H9 (cell line): ENCODE data around the gene MAP3K21. TPM values are rescaled to one million over a fixed set of nuclear protein-coding genes. Genes with fewer than 3 reads are reported as not detected.
A peak's percentile ranks its signal among the peaks of the same experiment; 100 is the strongest.

ENCODE experiments used
- DNase-seq: peaks from one replicate; pipeline ENCODE4 v3.0.0-alpha.2; 2017
- H2AFZ ChIP-seq: one replicate; pipeline ENCODE4 v1.6.1; 2013; ENCODE audit warnings: mild to moderate bottlenecking, low read length, control low read depth, moderate library complexity
- H2AK5ac ChIP-seq: 2 replicates; pipeline ENCODE4 v1.6.1; 2013; ENCODE audit warnings: low read length, control low read depth, mixed read lengths; ENCODE audit not compliant: insufficient read length
- H2BK120ac ChIP-seq: one replicate; pipeline ENCODE4 v1.6.1; 2013; ENCODE audit warnings: low read depth, mild to moderate bottlenecking, low read length, control low read depth, inconsistent platforms; ENCODE audit not compliant: poor library complexity, severe bottlenecking
- H2BK12ac ChIP-seq: 2 replicates; pipeline ENCODE4 v1.6.1; 2013; ENCODE audit warnings: low read length, control low read depth, mixed read lengths, low read depth; ENCODE audit not compliant: insufficient read length
- H2BK15ac ChIP-seq: 2 replicates; pipeline ENCODE4 v1.6.1; 2013; ENCODE audit warnings: low read depth, low read length, control low read depth
- H2BK20ac ChIP-seq: one replicate; pipeline ENCODE4 v1.6.1; 2013; ENCODE audit warnings: low read depth, mild to moderate bottlenecking, low read length, control low read depth, inconsistent platforms; ENCODE audit not compliant: poor library complexity, severe bottlenecking
- H2BK5ac ChIP-seq: 2 replicates; pipeline ENCODE4 v1.6.1; 2013; ENCODE audit warnings: low read length, control low read depth, mixed read lengths; ENCODE audit not compliant: insufficient read length
- H3K14ac ChIP-seq: 2 replicates; pipeline ENCODE4 v1.6.1; 2013; ENCODE audit warnings: low read length, control low read depth; ENCODE audit not compliant: insufficient read depth
- H3K18ac ChIP-seq: 2 replicates; pipeline ENCODE4 v1.6.1; 2013; ENCODE audit warnings: low read depth, mild to moderate bottlenecking, mixed read lengths, low read length, control low read depth; ENCODE audit not compliant: insufficient read length
- H3K23ac ChIP-seq: 2 replicates; pipeline ENCODE4 v1.6.1; 2013; ENCODE audit warnings: low read length, control low read depth, mixed read lengths, low read depth; ENCODE audit not compliant: insufficient read length
- H3K23me2 ChIP-seq: 2 replicates; pipeline ENCODE4 v1.6.1; 2013; ENCODE audit warnings: low read depth, mild to moderate bottlenecking, mixed read lengths, low read length, control low read depth; ENCODE audit not compliant: insufficient read length, poor library complexity, severe bottlenecking
- H3K27ac ChIP-seq: 2 replicates; pipeline ENCODE4 v1.5.1; 2013; ENCODE audit warnings: low read length, control low read depth, mixed read lengths, low read depth; ENCODE audit not compliant: insufficient read length
- H3K27me3 ChIP-seq: 2 replicates; pipeline ENCODE4 v1.6.1; 2013; ENCODE audit warnings: low read length, control low read depth, inconsistent platforms; ENCODE audit not compliant: insufficient read depth
- H3K4ac ChIP-seq: 2 replicates; pipeline ENCODE4 v1.6.1; 2013; ENCODE audit warnings: low read depth, mild to moderate bottlenecking, control low read depth, inconsistent platforms, low read length, moderate library complexity
- H3K4me1 ChIP-seq: 2 replicates; pipeline ENCODE4 v1.6.1; 2013; ENCODE audit warnings: low read length, control low read depth, inconsistent platforms; ENCODE audit not compliant: insufficient read depth
- H3K4me2 ChIP-seq: 2 replicates; pipeline ENCODE4 v1.6.1; 2013; ENCODE audit warnings: low read length, control low read depth, mixed read lengths; ENCODE audit not compliant: insufficient read length, insufficient read depth
- H3K56ac ChIP-seq: 2 replicates; pipeline ENCODE4 v1.6.1; 2013; ENCODE audit warnings: low read depth, mild to moderate bottlenecking, mixed read lengths, low read length, control low read depth; ENCODE audit not compliant: insufficient read length
- H3K79me1 ChIP-seq: 2 replicates; pipeline ENCODE4 v1.6.1; 2013; ENCODE audit warnings: low read depth, mild to moderate bottlenecking, moderate library complexity, low read length, control low read depth, inconsistent platforms; ENCODE audit not compliant: insufficient read depth, poor library complexity, severe bottlenecking
- H3K79me2 ChIP-seq: 2 replicates; pipeline ENCODE4 v1.6.1; 2013; ENCODE audit warnings: low read length, control low read depth, inconsistent platforms; ENCODE audit not compliant: insufficient read depth
- H3K9ac ChIP-seq: 2 replicates; pipeline ENCODE4 v1.6.1; 2013; ENCODE audit warnings: low read length, control low read depth, mixed read lengths; ENCODE audit not compliant: insufficient read length; ENCODE audit errors: extremely low read depth
- H3K9me3 ChIP-seq: one replicate; pipeline ENCODE4 v1.6.1; 2013; ENCODE audit warnings: low read depth, low read length, inconsistent platforms; ENCODE audit not compliant: control insufficient read depth
- H3T11ph ChIP-seq: one replicate; pipeline ENCODE4 v1.6.1; 2013; ENCODE audit warnings: mild to moderate bottlenecking, low read length, control low read depth, inconsistent platforms
- H4K20me1 ChIP-seq: one replicate; pipeline ENCODE4 v1.6.1; 2013; ENCODE audit not compliant: control insufficient read depth, insufficient read length, insufficient read depth
- H4K5ac ChIP-seq: 2 replicates; pipeline ENCODE4 v1.6.1; 2013; ENCODE audit warnings: low read depth, mild to moderate bottlenecking, mixed read lengths, low read length, control low read depth; ENCODE audit not compliant: insufficient read length
- H4K8ac ChIP-seq: replicated peaks from 2 replicates; pipeline ENCODE4 v1.6.1; 2013; ENCODE audit warnings: low read length, control low read depth, mixed read lengths, low read depth; ENCODE audit not compliant: insufficient read length
- H4K91ac ChIP-seq: 2 replicates; pipeline ENCODE4 v1.6.1; 2013; ENCODE audit warnings: low read depth, mild to moderate bottlenecking, moderate library complexity, mixed read lengths, low read length, control low read depth; ENCODE audit not compliant: insufficient read length
- H3K27ac Mint-ChIP-seq, 3 experiments: 2 replicates in 2 of 3; 3 replicates in 1 of 3; pipeline ENCODE4 v1.8.0; 2020 to 2021; ENCODE audit warnings: mixed read lengths in 3 of 3, mild to moderate bottlenecking in 1 of 3, moderate library complexity in 1 of 3
- H3K27me3 Mint-ChIP-seq: 2 replicates; pipeline ENCODE4 v1.8.0; 2021; ENCODE audit warnings: low read depth, mild to moderate bottlenecking, moderate library complexity, mixed read lengths
- H3K36me3 Mint-ChIP-seq, 3 experiments: 2 replicates in 2 of 3; 3 replicates in 1 of 3; pipeline ENCODE4 v1.8.0; 2020 to 2021; ENCODE audit warnings: low read depth in 3 of 3, mixed read lengths in 3 of 3; ENCODE audit not compliant: insufficient read depth in 1 of 3
- H3K4me1 Mint-ChIP-seq, 2 experiments: 2 replicates each; pipeline ENCODE4 v1.8.0; 2020; ENCODE audit warnings: mixed read lengths in 2 of 2
- H3K4me3 Mint-ChIP-seq, 2 experiments: 2 replicates in 1 of 2; 3 replicates in 1 of 2; pipeline ENCODE4 v1.8.0; 2020 to 2021; ENCODE audit warnings: mild to moderate bottlenecking in 2 of 2, mixed read lengths in 2 of 2, moderate library complexity in 1 of 2
- H3K9me3 Mint-ChIP-seq, 2 experiments: 2 replicates in 1 of 2; 3 replicates in 1 of 2; pipeline ENCODE4 v1.8.0; 2020; ENCODE audit warnings: mild to moderate bottlenecking in 2 of 2, mixed read lengths in 2 of 2, moderate library complexity in 1 of 2
- CTCF ChIP-seq: fragments of 200-600 bp; sonication (generic); conservative IDR thresholded peaks from 3 replicates; pipeline ENCODE4 v1.8.0; 2021; ENCODE audit warnings: antibody characterized with exemption, mild to moderate bottlenecking
- WGBS: extraction: QIAGEN DNeasy Blood & Tissue Kit; methylation state at CpG from one replicate; pipeline ENCODE4 v1.1.7; 2013; ENCODE audit warnings: missing lambda C conversion rate, low lambda C conversion rate, mixed read lengths; ENCODE audit not compliant: insufficient read length; ENCODE audit errors: extremely low coverage; 5-methylcytosine and 5-hydroxymethylcytosine counted together
- total RNA-seq: library from RNA; stranded (reverse); gene quantifications from 2 replicates; pipeline ENCODE4 v1.2.1, GENCODE V29; 2021

Gene MAP3K21
- total RNA-seq, 1 experiment from 2014 or later = 11.7 TPM

- H3K4ac ChIP-seq = no peak overlapping the region
- no peak overlapping the region for H4K5ac ChIP-seq
- peaks cover 6% of the 10 kb centered on the region for H3K23me2 ChIP-seq
- peaks cover 16% of the 10 kb centered on the region; the same call in 1 of the 2 replicates for H3K79me2 ChIP-seq
- peaks cover 4% of the 10 kb centered on the region; the same call in 1 of the 2 replicates for H3K4me1 ChIP-seq
- no peak overlapping the region for H2BK20ac ChIP-seq
- no peak overlapping the region for H4K91ac ChIP-seq
- H3K18ac ChIP-seq = no peak overlapping the region
- H2AK5ac ChIP-seq = no peak overlapping the region
- no peak overlapping the region for H2BK12ac ChIP-seq
- no peak for DNase-seq
- no peak overlapping the region for H3K56ac ChIP-seq
- peak overlapping the region; percentile 79 for H3K4me2 ChIP-seq
- no peak overlapping the region for H3K14ac ChIP-seq
- Mint-ChIP-seq H3K27ac (peak overlapping the region in 2 of 3 experiments; percentile 28 to 40; a peak in 3 of 7 replicates), H3K36me3 (peaks cover 0 to 13% (median 3%) of the 10 kb centered on the region in 3 experiments; a peak in 3 of 7 replicates), H3K4me3 (peak overlapping the region; percentile 89 to 93), H3K27me3 (no peaks in the 10 kb centered on the region), H3K9me3 (peaks cover under 1% of the 10 kb centered on the region in 2 experiments; a peak in 1 of 5 replicates), H3K4me1 (peaks cover 39 to 41% of the 10 kb centered on the region in 2 experiments)
- H3K23ac ChIP-seq = no peak overlapping the region
- no peak overlapping the region for H2BK15ac ChIP-seq
- H4K20me1 ChIP-seq = no peaks in the 10 kb centered on the region
- H3K27ac ChIP-seq = no peak overlapping the region
- no peak overlapping the region for H2BK5ac ChIP-seq
- no peaks in the 10 kb centered on the region for H3K27me3 ChIP-seq
- no CpG with 5 or more reads among the region's 5 CpGs for WGBS
- H3K9me3 ChIP-seq = no peaks in the 10 kb centered on the region
- no peak overlapping the region for H4K8ac ChIP-seq
- TF ChIP-seq CTCF = no peak
- no peak overlapping the region for H2BK120ac ChIP-seq
- H3K79me1 ChIP-seq = no peaks in the 10 kb centered on the region
- peak overlapping the region; percentile 84 for H2AFZ ChIP-seq
- peak overlapping the region; percentile 28 for H3K9ac ChIP-seq
- H3T11ph ChIP-seq = no peak overlapping the region
These were observed 31.6 kb upstream of the MAP3K21 start for GRCh38 chr1:233295975-233296322.
